Epithelial cell of proximal tubule (primary cell): ENCODE measurements around the gene GALK1. TPM values are rescaled to one million over a fixed set of nuclear protein-coding genes. Genes with fewer than 3 reads are reported as not detected.
"Not testable (repeated sequence)": the region's sequence is repeated elsewhere in the genome, so short reads cannot be mapped to it uniquely, and the experiment has no call there.

ENCODE experiments used
- DNase-seq: peaks from one replicate; pipeline ENCODE4 v3.0.0-alpha.2; 2011; ENCODE audit warnings: low read depth
- H3K4me3 ChIP-seq: 2 replicates; pipeline ENCODE4 v1.5.1; 2011; ENCODE audit warnings: low read depth, mild to moderate bottlenecking, low read length
- CTCF ChIP-seq: conservative IDR thresholded peaks from 2 replicates; pipeline ENCODE4 v1.5.1; 2012; ENCODE audit warnings: low read depth, mild to moderate bottlenecking, low read length
- total RNA-seq: library from RNA; depleted of rRNA; stranded (reverse); fragments of >200 nt; gene quantifications from 2 replicates; pipeline ENCODE4 v1.2.3, GENCODE V29; 2015

The GALK1 gene
- total RNA-seq = 44.3 and 48.2 TPM in 2 replicates

GRCh38 chr17:75764711-75765421 is at the start of gene GALK1:
GALK1 (minus strand) TSS chr17:75765192; CDS start chr17:75765136, 56 bp downstream.
- H3K4me3 ChIP-seq = peak within 1 kb of the TSS; percentile 70
- TF ChIP-seq CTCF = peak; percentile 61
- no peak for DNase-seq

- no peak for TF ChIP-seq CTCF
- no peak overlapping the region for H3K4me3 ChIP-seq
- DNase-seq = no peak
Measured at GRCh38 chr17:75814021-75814395, 49.0 kb upstream of the GALK1 start.

GRCh38 chr17:75813081-75814020 is 48.4 kb upstream of the GALK1 start:
- H3K4me3 ChIP-seq = no peak overlapping the region
- TF ChIP-seq CTCF = no peak
- no peak for DNase-seq

- no peak for TF ChIP-seq CTCF
- no peak overlapping the region for H3K4me3 ChIP-seq
- no peak for DNase-seq
Measured at GRCh38 chr17:75812096-75813013, 47.4 kb upstream of the GALK1 start.

GRCh38 chr17:75811174-75811573 is 46.2 kb upstream of the GALK1 start:
- no peak for DNase-seq
- TF ChIP-seq CTCF = no peak
- H3K4me3 ChIP-seq = no peak overlapping the region

GRCh38 chr17:75810756-75811155 is 45.8 kb upstream of the GALK1 start:
- DNase-seq, H3K4me3 ChIP-seq: not testable (repeated sequence)
